ENCODE results near the gene PLOD1.

DNA sequence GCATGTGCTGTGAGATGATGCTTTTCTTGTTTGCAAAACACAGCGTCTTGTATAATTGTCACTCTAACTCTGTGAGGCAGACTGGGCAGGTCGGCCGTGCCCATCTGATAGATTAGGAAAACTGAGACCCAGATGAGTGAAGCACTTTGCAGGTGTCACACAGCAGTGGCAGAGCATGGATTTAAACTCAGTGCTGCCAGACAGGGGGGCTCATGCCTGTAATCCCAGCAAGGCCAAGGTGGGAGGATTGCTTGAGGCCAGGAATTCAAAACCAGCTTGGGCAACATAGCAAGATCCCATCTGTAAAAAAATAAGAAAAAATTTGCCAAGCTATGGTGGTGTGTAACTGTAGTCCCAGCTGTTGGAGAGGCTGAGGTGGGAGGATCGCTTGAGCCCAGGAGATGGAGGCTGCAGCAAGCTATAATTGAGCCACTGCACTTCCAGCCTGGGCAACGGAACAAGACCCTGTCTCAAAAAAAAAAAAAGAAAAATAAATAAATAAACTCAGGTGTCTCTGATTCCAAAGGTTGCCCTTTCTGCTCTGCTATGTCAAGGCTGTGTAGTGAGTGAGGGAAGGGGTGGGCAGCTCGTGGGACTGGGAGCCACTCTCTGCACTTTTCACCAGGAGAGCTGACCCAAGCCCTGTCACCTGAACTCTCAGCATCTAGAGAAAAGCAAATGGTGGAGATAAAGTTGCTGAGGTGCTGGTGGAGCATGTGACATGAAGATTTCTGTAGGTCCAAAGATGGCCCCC is 42.9 kb upstream of the PLOD1 start:
- TF ChIP-seq CTCF (IDR thresholded peaks at IDR 0.05) (no peak), SIN3A (IDR thresholded peaks at IDR 0.05; ENCODE audit: borderline replicate concordance, insufficient read depth, low read depth, low read length) (no peak)

Measured in Panc1 (cell line).